A549 (cell line): ENCODE measurements around the gene U2SURP. TPM values are rescaled to one million over a fixed set of nuclear protein-coding genes. Genes with fewer than 3 reads are reported as not detected.
"Not testable (repeated sequence)": the region's sequence is repeated elsewhere in the genome, so short reads cannot be mapped to it uniquely, and the experiment has no call there.

Experiments
- ATAC-seq, 2 experiments: fragments of 200-7000 bp in 1 of 2; fragments of >200 bp in 1 of 2; cut with Nextera tagmentation in 1 of 2; cut with Tn5 transposase in 1 of 2; 3 replicates each; pipeline versions ENCODE4 v1.8.0 to v1.9.1; 2018 to 2020; ENCODE audit warnings: mild to moderate bottlenecking in 1 of 2, moderate library complexity in 1 of 2
- CTCF ChIA-PET: fragments of 300-600 bp; sonication (Branson Sonifier 250); formaldehyde crosslinking; extraction: SDS; loops from one replicate; lab custom pipeline; 2021; ENCODE audit warnings: antibody characterized with exemption, inconsistent platforms; lab: Yijun Ruan, JAX
- POLR2A ChIA-PET: fragments of 350-600 bp; formaldehyde crosslinking; extraction: SDS; loops from one replicate; lab custom pipeline; 2021; ENCODE audit warnings: antibody characterized with exemption, inconsistent platforms; lab: Yijun Ruan, JAX
- DNase-seq, 2 experiments: peaks; one replicate each; pipeline versions ENCODE4 v3.0.0 to v3.0.0-alpha.2; 2011 to 2016; ENCODE audit warnings: low read depth in 1 of 2, low spot score in 1 of 2
- FAIRE-seq: peaks from 2 replicates; lab custom pipeline; 2011; peaks lifted over from hg19 to GRCh38; lab: Jason Lieb, UNC
- H3K27ac ChIP-seq, 2 experiments: fragments of >200 bp; sonication (Bioruptor Twin); formaldehyde crosslinking; 3 replicates each; pipeline ENCODE4 v1.5.1; 2016 to 2017
- H3K4me1 ChIP-seq: fragments of >200 bp; sonication (Bioruptor Twin); formaldehyde crosslinking; 3 replicates; pipeline ENCODE4 v1.6.1; 2016
- H3K4me2 ChIP-seq: fragments of >200 bp; sonication (Bioruptor Twin); formaldehyde crosslinking; 3 replicates; pipeline ENCODE4 v1.6.1; 2016
- H3K4me3 ChIP-seq: fragments of >200 bp; sonication (Bioruptor Twin); formaldehyde crosslinking; 3 replicates; pipeline ENCODE4 v1.5.1; 2016
- H3K9me3 ChIP-seq: fragments of >200 bp; sonication (Bioruptor Twin); formaldehyde crosslinking; 3 replicates; pipeline ENCODE4 v1.6.1; 2016
- BCL3 ChIP-seq: fragments of >200 bp; sonication (Bioruptor Twin); formaldehyde crosslinking; IDR thresholded peaks from 3 replicates; pipeline ENCODE4 v1.6.1; 2016
- BHLHE40 ChIP-seq: IDR thresholded peaks from 2 replicates; pipeline ENCODE4 v1.6.1; 2012; ENCODE audit warnings: low read depth, low read length, inconsistent platforms
- CHD2 ChIP-seq: fragments of 150-350 bp; IDR thresholded peaks from 2 replicates; pipeline ENCODE4 v1.6.1; 2014; ENCODE audit warnings: low read length; ENCODE audit not compliant: partially characterized antibody
- CTCF ChIP-seq: fragments of >200 bp; sonication (Bioruptor Twin); formaldehyde crosslinking; IDR thresholded peaks from 3 replicates; pipeline ENCODE4 v1.5.1; 2016
- EHMT2 ChIP-seq: fragments of 200-600 bp; sonication (generic); IDR thresholded peaks from 2 replicates; pipeline ENCODE4 v1.6.1; 2016; ENCODE audit warnings: antibody characterized with exemption, low read depth, mild to moderate bottlenecking, moderate library complexity
- ELK1 ChIP-seq: fragments of 150-350 bp; IDR thresholded peaks from 2 replicates; pipeline ENCODE4 v1.6.1; 2014; ENCODE audit warnings: low read depth, mild to moderate bottlenecking, low read length
- HEYL ChIP-seq: fragments of 250-450 bp; sonication (Bioruptor Pico); IDR thresholded peaks from 2 replicates; pipeline ENCODE4 v1.8.0; 2021; ENCODE audit warnings: mild to moderate bottlenecking, moderate library complexity
- MAX ChIP-seq: IDR thresholded peaks from 2 replicates; pipeline ENCODE4 v1.6.1; 2012
- MAZ ChIP-seq: fragments of 150-350 bp; IDR thresholded peaks from 2 replicates; pipeline ENCODE4 v1.6.1; 2014; ENCODE audit warnings: antibody characterized with exemption, low read depth, low read length, borderline replicate concordance
- RAD21 ChIP-seq, 2 experiments: fragments of >200 bp in 1 of 2; sonication (Bioruptor Twin) in 1 of 2; formaldehyde crosslinking in 1 of 2; IDR thresholded peaks in 1 of 2; conservative IDR thresholded peaks in 1 of 2; 2 replicates in 1 of 2; 3 replicates in 1 of 2; pipeline ENCODE4 v1.6.1; 2012 to 2018; ENCODE audit warnings: inconsistent platforms in 1 of 2
- TFCP2L1 ChIP-seq: fragments of 250-450 bp; sonication (Bioruptor Pico); IDR thresholded peaks from 2 replicates; pipeline ENCODE4 v1.5.0; 2021; ENCODE audit warnings: mild to moderate bottlenecking
- ZC3H11A ChIP-seq: fragments of 450-650 bp; IDR thresholded peaks from 2 replicates; pipeline ENCODE4 v1.6.1; 2014; ENCODE audit warnings: antibody characterized with exemption, mild to moderate bottlenecking
- ZSCAN20 ChIP-seq: fragments of 250-450 bp; sonication (Bioruptor Pico); IDR thresholded peaks from 2 replicates; pipeline ENCODE4 v1.8.0; 2022; ENCODE audit warnings: mild to moderate bottlenecking, moderate library complexity
- WGBS: methylation state at CpG from one replicate; pipeline ENCODE4 v1.1.6; 2017; ENCODE audit errors: missing lambda C conversion rate; 5-methylcytosine and 5-hydroxymethylcytosine counted together
- polyA plus RNA-seq, 4 experiments: library from polyadenylated mRNA; depleted of rRNA in 3 of 4; stranded (reverse); fragments of >200 nt; fragmentation: RNase III in 1 of 4; extraction: RNeasy Plus Mini Kit Qiagen cat#74134 plus additional on column Dnase treatment in 1 of 4; gene quantifications; 2 replicates in 3 of 4; 3 replicates in 1 of 4; pipeline ENCODE4 v1.2.3, GENCODE V29; 2011 to 2017

Gene U2SURP
- polyA plus RNA-seq, 2 of the 4 experiments (the other 2 are of a cell fraction): 90.1 to 166 TPM

GRCh38 chr3:143037867-143038266 is 36.5 kb downstream of the U2SURP start:
- Histone ChIP-seq H3K4me1 (no peaks in the 10 kb centered on the region), H3K4me3 (no peak overlapping the region), H3K27ac (no peak overlapping the region), H3K4me2 (no peak overlapping the region)
- DNase-seq (no peak), ATAC-seq (peak; percentile 64 to 79; a peak in 5 of 6 replicates), FAIRE-seq (no peak)
- POLR2A ChIA-PET: no interaction called here
- WGBS: 62% methylated on average over 2 of the region's 2 CpGs
- TF ChIP-seq CTCF (peak; percentile 14; the same call in 1 of the 3 replicates), BCL3 (no peak)
- TF ChIP-seq, all 56 proteins: peak for 1
- H3K9me3 ChIP-seq: no peaks in the 10 kb centered on the region
- CTCF ChIA-PET: interaction anchor here (1.1 to 1.3 kb wide), 3 partner anchors 8 to 209 kb away, joined by 3 to 5 read pairs (median 4); no protein-coding TSS in a partner anchor

GRCh38 chr3:143040261-143040879 is 39.0 kb downstream of the U2SURP start:
- 62% methylated on average over 3 of the region's 3 CpGs for WGBS

GRCh38 chr3:143041903-143042302 is 40.5 kb downstream of the U2SURP start:
- CTCF ChIA-PET: interaction anchor here (1.4 to 1.6 kb wide), 3 partner anchors 47 to 633 kb away, joined by 3 to 4 read pairs (median 3); no protein-coding TSS in a partner anchor
- POLR2A ChIA-PET: no interaction called here
- 98% methylated on average over 1 of the region's 1 CpG for WGBS
- no peak overlapping the region for H3K4me3 ChIP-seq
- FAIRE-seq: no peak
- TF ChIP-seq TFCP2L1 (CRISPR knock-in tag) (no peak), MAX (no peak)
- TF ChIP-seq, all 56 proteins: peak for 0
- Histone ChIP-seq H3K27ac (no peak overlapping the region), H3K9me3 (no peaks in the 10 kb centered on the region), H3K4me1 (no peaks in the 10 kb centered on the region), H3K4me2 (no peak overlapping the region)
- ATAC-seq (peak in 1 of 2 experiments; percentile 43; a peak in 2 of 6 replicates), DNase-seq (no peak)

More at GRCh38 chr3:143040261-143040879, 39.0 kb downstream of the U2SURP start:
- peak; percentile 46 for FAIRE-seq
- POLR2A ChIA-PET: no interaction called here
- DNase-seq: peak in 1 of 2 experiments; percentile 52
- Histone ChIP-seq H3K27ac (no peak overlapping the region), H3K4me3 (no peak overlapping the region), H3K4me1 (no peaks in the 10 kb centered on the region)
- peak in 1 of 2 experiments; percentile 58; a peak in 2 of 6 replicates for ATAC-seq
- CTCF ChIA-PET: interaction anchor here (0.7 to 1.3 kb wide), 5 partner anchors 9 to 451 kb away, joined by 3 to 4 read pairs (median 3); no protein-coding TSS in a partner anchor
- no peak for TF ChIP-seq EHMT2
- TF ChIP-seq CTCF: peak; percentile 53; the same call in 2 of the 3 replicates
- peak in 1 of 2 experiments; percentile 31; a peak in 1 of 5 replicates for TF ChIP-seq RAD21 (conservative IDR thresholded peaks at IDR 0.05 in 1 of 2, IDR thresholded peaks at IDR 0.05 in 1 of 2)
- TF ChIP-seq, all 56 proteins: peak for 2
- Histone ChIP-seq H3K4me2 (no peak overlapping the region), H3K9me3 (no peaks in the 10 kb centered on the region)

- FAIRE-seq (no peak), ATAC-seq (no peak), DNase-seq (no peak)
- Histone ChIP-seq H3K4me3 (no peak overlapping the region), H3K4me2 (no peak overlapping the region), H3K27ac (no peak overlapping the region), H3K4me1 (no peaks in the 10 kb centered on the region), H3K9me3 (no peaks in the 10 kb centered on the region)
- ChIA-PET POLR2A (interaction anchor here (0.6 kb wide), 2 partner anchors 29 to 541 kb away, joined by 4 to 5 read pairs; no protein-coding TSS in a partner anchor), CTCF (interaction anchor here (0.8 to 1.2 kb wide), 2 partner anchors 17 to 51 kb away, joined by 3 to 7 read pairs; no protein-coding TSS in a partner anchor)
- WGBS: 92% methylated on average over 2 of the region's 2 CpGs
- TF ChIP-seq ZSCAN20 (no peak), CHD2 (no peak), MAZ (no peak), HEYL (CRISPR knock-in tag) (no peak), BHLHE40 (no peak), ZC3H11A (no peak), ELK1 (no peak)
Measured at GRCh38 chr3:143045639-143046038, 44.3 kb downstream of the U2SURP start.

- WGBS: 87% methylated on average over 5 of the region's 5 CpGs
- CTCF ChIA-PET: interaction anchor here (0.8 to 1.2 kb wide), 2 partner anchors 17 to 52 kb away, joined by 3 to 7 read pairs; no protein-coding TSS in a partner anchor
- H3K9me3 ChIP-seq, H3K4me1 ChIP-seq, ATAC-seq, POLR2A ChIA-PET, H3K27ac ChIP-seq, H3K4me2 ChIP-seq, FAIRE-seq, DNase-seq, H3K4me3 ChIP-seq: not testable (repeated sequence)
Measured at GRCh38 chr3:143046075-143046474, 44.7 kb downstream of the U2SURP start.
